Left ventricle myocardium inferior (tissue), 1 donor: ENCODE results near the gene AVEN. TPM values are rescaled to one million over a fixed set of nuclear protein-coding genes. Genes with fewer than 3 reads are reported as not detected.
"Not testable (repeated sequence)": the region's sequence is repeated elsewhere in the genome, so short reads cannot be mapped to it uniquely, and the experiment has no call there.

ENCODE experiments used
- DNase-seq: peaks from one replicate; pipeline ENCODE4 v3.0.0-alpha.2; 2020
- H3K27ac ChIP-seq: fragments of 200-600 bp; replicated peaks from 2 replicates; pipeline ENCODE4 v1.8.0; 2021
- H3K27me3 ChIP-seq: fragments of 200-600 bp; 2 replicates; pipeline ENCODE4 v1.8.0; 2021; ENCODE audit warnings: low read depth
- H3K36me3 ChIP-seq: fragments of 200-600 bp; 2 replicates; pipeline ENCODE4 v1.8.0; 2021
- H3K4me1 ChIP-seq: fragments of 200-600 bp; 2 replicates; pipeline ENCODE4 v1.8.0; 2021
- H3K4me3 ChIP-seq: fragments of 200-600 bp; 2 replicates; pipeline ENCODE4 v1.8.0; 2021; ENCODE audit warnings: mild to moderate bottlenecking, moderate library complexity
- H3K9me3 ChIP-seq: fragments of 200-600 bp; replicated peaks from 2 replicates; pipeline ENCODE4 v1.8.0; 2021
- intact Hi-C: fragments of 100-400 bp; cut with micrococcal nuclease; formaldehyde crosslinking; loops from one replicate; pipeline ENCODE4 v1.11.0; 2022
- total RNA-seq: library from RNA; stranded (reverse); fragmentation: NEBNext Ultra II Directional; extraction: Animal tissue kit (Norgen Biotek cat#: 25700); gene quantifications from one replicate; pipeline ENCODE4 v1.2.1, GENCODE V29; 2021
- TF ChIP-seq, protein P1 (sequence below): fragments of 200-600 bp; IDR thresholded peaks from 2 replicates; pipeline ENCODE4 v1.8.0; 2021; ENCODE audit warnings: antibody characterized with exemption, mild to moderate bottlenecking, borderline replicate concordance
- donor health status: DM: no; HTN: yes; CAD: no; lungs with severe emphysema.

The AVEN gene
- total RNA-seq, 1 donor from 2014 or later, result 25.3 TPM

DNA sequence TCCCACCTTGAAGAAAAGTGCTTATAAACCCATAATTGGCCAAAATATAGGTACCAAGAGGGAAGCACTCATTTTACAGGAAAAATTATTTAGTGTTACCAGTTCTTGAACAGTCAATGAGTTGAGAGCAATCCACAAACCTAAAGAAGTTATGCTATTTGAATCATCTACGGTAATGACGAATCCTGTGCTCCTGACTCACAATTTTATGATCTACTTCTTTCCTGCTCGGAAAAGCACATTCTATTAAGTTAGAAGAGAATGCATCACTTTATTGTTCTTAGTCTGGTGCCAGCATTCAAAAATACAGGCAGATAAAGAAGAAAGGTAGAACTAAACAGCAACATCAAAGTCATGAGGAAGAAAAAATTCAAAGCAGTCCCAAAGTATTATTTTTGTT, 37.5 kb downstream of the AVEN start:
- Histone ChIP-seq H3K4me1 (no peaks in the 10 kb centered on the region), H3K27ac (no peak overlapping the region), H3K9me3 (no peaks in the 10 kb centered on the region), H3K27me3 (no peaks in the 10 kb centered on the region), H3K36me3 (peaks cover 7% of the 10 kb centered on the region), H3K4me3 (no peak overlapping the region)
- TF ChIP-seq, protein P1, sequence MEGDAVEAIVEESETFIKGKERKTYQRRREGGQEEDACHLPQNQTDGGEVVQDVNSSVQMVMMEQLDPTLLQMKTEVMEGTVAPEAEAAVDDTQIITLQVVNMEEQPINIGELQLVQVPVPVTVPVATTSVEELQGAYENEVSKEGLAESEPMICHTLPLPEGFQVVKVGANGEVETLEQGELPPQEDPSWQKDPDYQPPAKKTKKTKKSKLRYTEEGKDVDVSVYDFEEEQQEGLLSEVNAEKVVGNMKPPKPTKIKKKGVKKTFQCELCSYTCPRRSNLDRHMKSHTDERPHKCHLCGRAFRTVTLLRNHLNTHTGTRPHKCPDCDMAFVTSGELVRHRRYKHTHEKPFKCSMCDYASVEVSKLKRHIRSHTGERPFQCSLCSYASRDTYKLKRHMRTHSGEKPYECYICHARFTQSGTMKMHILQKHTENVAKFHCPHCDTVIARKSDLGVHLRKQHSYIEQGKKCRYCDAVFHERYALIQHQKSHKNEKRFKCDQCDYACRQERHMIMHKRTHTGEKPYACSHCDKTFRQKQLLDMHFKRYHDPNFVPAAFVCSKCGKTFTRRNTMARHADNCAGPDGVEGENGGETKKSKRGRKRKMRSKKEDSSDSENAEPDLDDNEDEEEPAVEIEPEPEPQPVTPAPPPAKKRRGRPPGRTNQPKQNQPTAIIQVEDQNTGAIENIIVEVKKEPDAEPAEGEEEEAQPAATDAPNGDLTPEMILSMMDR, result no peak
- DNase-seq, result no peak
- intact Hi-C loops, result no loop called here

DNA sequence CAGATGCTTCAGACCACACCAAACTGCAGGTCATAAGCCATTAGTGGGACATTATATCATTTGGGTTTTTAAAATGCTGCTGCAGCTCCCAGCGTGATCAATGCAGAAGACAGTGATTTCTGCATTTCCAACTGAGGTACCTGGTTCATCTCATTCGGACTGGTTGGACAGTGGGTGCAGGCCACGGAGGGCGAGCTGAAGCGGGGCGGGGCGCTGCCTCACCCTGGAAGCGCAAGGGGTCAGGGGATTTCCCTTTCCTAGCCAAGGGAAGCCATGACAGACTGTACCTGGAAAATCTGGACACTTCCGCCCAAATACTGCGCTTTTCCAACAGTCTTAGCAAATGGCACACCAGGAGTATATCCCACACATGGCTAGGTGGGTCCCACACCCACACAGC, 43.3 kb downstream of the AVEN start:
- intact Hi-C loops, H3K9me3 ChIP-seq, DNase-seq, H3K4me1 ChIP-seq, H3K27me3 ChIP-seq, H3K27ac ChIP-seq, H3K36me3 ChIP-seq, H3K4me3 ChIP-seq: not testable (repeated sequence)

DNA sequence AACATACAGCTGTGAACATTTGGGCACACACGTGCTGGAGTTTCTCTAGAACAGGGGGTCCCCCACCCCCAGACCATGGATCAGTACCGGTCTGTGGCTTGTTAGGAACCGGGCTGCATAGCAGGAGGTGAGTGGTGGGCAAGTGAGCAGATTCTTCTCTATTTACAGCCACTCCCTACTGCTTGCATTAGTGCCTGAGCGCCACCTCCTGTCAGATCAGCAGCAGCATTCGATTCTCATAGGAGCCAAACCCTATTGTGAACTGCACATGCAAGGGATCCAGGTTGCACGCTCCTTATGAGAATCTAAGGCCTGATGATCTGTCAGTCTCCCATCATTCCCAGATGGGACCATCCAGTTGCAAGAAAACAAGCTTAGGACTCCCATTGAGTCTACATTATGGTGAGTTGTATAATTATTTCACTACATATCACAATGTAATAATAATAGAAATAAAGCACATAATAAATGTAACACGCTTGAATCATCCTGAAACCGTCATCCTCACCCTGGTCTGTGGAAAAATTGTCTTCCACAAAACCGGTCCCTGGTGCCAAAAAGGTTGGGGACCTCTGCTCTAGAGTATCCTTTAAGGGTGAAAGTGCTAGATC, 44.9 kb downstream of the AVEN start:
- H3K27ac ChIP-seq, result no peak overlapping the region
- no peak overlapping the region for H3K4me3 ChIP-seq
- no peaks in the 10 kb centered on the region for H3K9me3 ChIP-seq
- TF ChIP-seq, protein P1, result peak; percentile 23
- DNase-seq, result no peak
- intact Hi-C loops, result no loop called here
- peaks cover 10% of the 10 kb centered on the region for H3K4me1 ChIP-seq
- H3K27me3 ChIP-seq, result no peaks in the 10 kb centered on the region
- no peaks in the 10 kb centered on the region for H3K36me3 ChIP-seq

DNA sequence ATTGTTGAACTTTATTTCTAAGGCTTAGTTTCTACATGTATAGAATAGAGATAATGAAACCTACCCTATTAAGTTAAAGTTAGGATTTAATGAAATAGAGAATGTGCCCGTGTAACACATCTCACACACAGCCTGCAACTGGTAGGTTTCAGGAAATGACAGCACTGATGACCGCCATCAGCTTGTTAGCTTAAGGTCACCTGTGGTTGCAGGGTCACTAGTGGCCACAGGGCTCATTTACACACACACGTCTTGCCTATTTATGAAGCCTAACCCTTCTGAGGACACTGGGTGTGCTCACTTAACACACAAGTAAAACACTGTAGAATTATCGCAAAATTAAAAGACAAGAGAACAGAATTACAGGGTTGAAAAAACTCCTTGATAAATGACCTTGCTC, 50.6 kb downstream of the AVEN start:
- intact Hi-C loops, result no loop called here
- Histone ChIP-seq H3K36me3 (no peaks in the 10 kb centered on the region), H3K4me1 (peaks cover 17% of the 10 kb centered on the region), H3K27ac (no peak overlapping the region), H3K27me3 (no peaks in the 10 kb centered on the region), H3K9me3 (no peaks in the 10 kb centered on the region), H3K4me3 (no peak overlapping the region)
- DNase-seq, result no peak
- TF ChIP-seq, protein P1, result no peak

DNA sequence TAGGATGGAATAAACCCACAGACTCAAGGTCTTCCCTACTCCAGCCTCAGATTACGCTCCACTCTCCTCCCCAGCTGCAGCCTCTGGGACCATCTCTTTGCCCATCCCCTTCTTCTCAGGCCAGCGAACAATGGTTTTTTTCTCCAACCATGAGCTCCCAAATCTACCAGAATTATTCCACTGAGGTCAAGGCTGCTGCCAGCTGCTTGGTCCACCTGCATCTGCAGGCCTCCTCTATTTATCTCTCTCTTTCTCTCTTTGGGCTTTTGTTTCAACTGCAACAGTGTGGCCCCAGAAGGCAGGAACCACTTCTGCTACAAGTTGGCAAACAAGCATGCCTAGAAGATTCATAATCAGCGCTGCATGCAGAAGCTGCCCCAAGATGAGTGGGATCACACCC, 51.6 kb downstream of the AVEN start:
- Histone ChIP-seq H3K27me3 (no peaks in the 10 kb centered on the region), H3K4me1 (peaks cover 17% of the 10 kb centered on the region), H3K9me3 (no peaks in the 10 kb centered on the region), H3K4me3 (no peak overlapping the region), H3K36me3 (no peaks in the 10 kb centered on the region), H3K27ac (no peak overlapping the region)
- intact Hi-C loops, result no loop called here
- TF ChIP-seq, protein P1, result no peak
- no peak for DNase-seq

DNA sequence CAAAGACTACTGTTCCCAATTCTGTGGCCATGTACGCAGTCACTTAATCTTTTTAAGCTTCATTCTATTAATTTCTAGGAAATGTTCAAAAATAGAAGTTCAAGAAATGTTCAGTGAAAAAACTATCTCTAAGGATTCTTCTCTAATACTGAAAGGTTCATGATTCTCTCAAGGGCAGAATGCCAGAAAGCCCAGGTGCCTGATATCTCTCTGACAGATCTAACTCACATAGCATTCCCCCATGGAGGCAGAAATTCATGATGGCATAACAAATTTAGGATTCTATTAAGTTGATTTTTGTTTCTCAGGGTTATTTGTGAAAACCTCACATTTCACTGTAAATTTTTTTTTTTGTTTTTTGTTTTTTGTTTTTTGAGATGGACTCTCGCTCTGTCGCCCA, 53.3 kb downstream of the AVEN start:
- Histone ChIP-seq H3K4me1 (peaks cover 16% of the 10 kb centered on the region), H3K27ac (no peak overlapping the region), H3K36me3 (no peaks in the 10 kb centered on the region), H3K27me3 (no peaks in the 10 kb centered on the region), H3K9me3 (no peaks in the 10 kb centered on the region), H3K4me3 (no peak overlapping the region)
- TF ChIP-seq, protein P1, result no peak
- intact Hi-C loops, result no loop called here
- no peak for DNase-seq
